GM12878 (cell line): ENCODE results near the gene CYTH2. TPM values are rescaled to one million over a fixed set of nuclear protein-coding genes. Genes with fewer than 3 reads are reported as not detected.

Experiments
- ATAC-seq: fragments of 200-7000 bp; cut with Tn5 transposase; 3 replicates; pipeline ENCODE4 v1.9.1; 2020; ENCODE audit warnings: mild to moderate bottlenecking, moderate library complexity
- BruUV-seq: library from RNA; stranded (reverse); fragments of 400-500 nt; replicated peaks from 2 replicates; lab custom pipeline; 2021; lab: Mats Ljungman, UMichigan
- CTCF ChIA-PET: fragments of 300-600 bp; sonication (Branson Sonifier 250); formaldehyde crosslinking; extraction: SDS; loops from one replicate; lab custom pipeline; 2021; ENCODE audit warnings: inconsistent platforms; lab: Yijun Ruan, JAX
- POLR2A ChIA-PET: fragments of 350-600 bp; formaldehyde crosslinking; extraction: SDS; loops from one replicate; lab custom pipeline; 2021; ENCODE audit warnings: inconsistent platforms; lab: Charles Lee
- RAD21 ChIA-PET: fragments of 300-600 bp; sonication (Branson Sonifier 250); formaldehyde crosslinking; loops from one replicate; lab custom pipeline; 2023; ENCODE audit warnings: antibody characterized with exemption; ENCODE audit not compliant: unreplicated experiment; lab: Charles Lee
- SMC1A ChIA-PET: fragments of 300-600 bp; sonication (Branson Sonifier 250); formaldehyde crosslinking; loops from one replicate; lab custom pipeline; 2023; ENCODE audit not compliant: unreplicated experiment, uncharacterized antibody; lab: Charles Lee
- DNase-seq: peaks from one replicate; pipeline ENCODE4 v3.0.0-alpha.2; 2011; ENCODE audit warnings: low read depth, low spot score
- FAIRE-seq: peaks from 3 replicates; lab custom pipeline; 2011; peaks lifted over from hg19 to GRCh38; lab: Jason Lieb, UNC
- H2AFZ ChIP-seq: 2 replicates; pipeline ENCODE4 v1.6.0; 2011; ENCODE audit warnings: low read depth, low read length, control low read depth; ENCODE audit not compliant: control insufficient read depth
- H3K27ac ChIP-seq: 2 replicates; pipeline ENCODE4 v1.5.1; 2011; ENCODE audit warnings: control low read depth; ENCODE audit not compliant: control insufficient read depth, insufficient read depth
- H3K27me3 ChIP-seq, 2 experiments: replicated peaks in 1 of 2; 2 replicates each; pipeline versions ENCODE4 v1.6.0 to v1.6.1; 2011; ENCODE audit warnings: low read length in 1 of 2; ENCODE audit not compliant: control insufficient read depth in 2 of 2, insufficient read depth in 2 of 2
- H3K36me3 ChIP-seq, 2 experiments: 2 replicates each; pipeline ENCODE4 v1.5.1; 2011; ENCODE audit warnings: low read length in 1 of 2; ENCODE audit not compliant: control insufficient read depth in 2 of 2, insufficient read depth in 2 of 2
- H3K4me1 ChIP-seq: 2 replicates; pipeline ENCODE4 v1.6.1; 2011; ENCODE audit warnings: mild to moderate bottlenecking, low read length, moderate library complexity, mixed read lengths; ENCODE audit not compliant: control insufficient read depth, insufficient read depth
- H3K4me2 ChIP-seq: 2 replicates; pipeline ENCODE4 v1.6.0; 2011; ENCODE audit warnings: control low read depth; ENCODE audit not compliant: control insufficient read depth, insufficient read depth
- H3K4me3 ChIP-seq: fragments of 200-600 bp; sonication (generic); 2 replicates; pipeline ENCODE4 v1.5.1; 2016
- H3K79me2 ChIP-seq: 2 replicates; pipeline ENCODE4 v1.6.0; 2011; ENCODE audit warnings: low read length; ENCODE audit not compliant: control insufficient read depth, insufficient read depth
- H3K9ac ChIP-seq: 2 replicates; pipeline ENCODE4 v1.8.0; 2011; ENCODE audit warnings: low read length, control low read depth, mixed read lengths; ENCODE audit not compliant: control insufficient read depth, insufficient read depth
- H3K9me3 ChIP-seq: replicated peaks from 3 replicates; pipeline ENCODE4 v1.5.1; 2011; ENCODE audit warnings: mild to moderate bottlenecking, low read length; ENCODE audit not compliant: control insufficient read depth, insufficient read depth
- H4K20me1 ChIP-seq: 2 replicates; pipeline ENCODE4 v1.6.0; 2011; ENCODE audit not compliant: control insufficient read depth, insufficient read depth
- BCL3 ChIP-seq: IDR thresholded peaks from 2 replicates; pipeline ENCODE4 v1.6.1; 2011; ENCODE audit warnings: borderline replicate concordance, low read depth, mild to moderate bottlenecking, moderate library complexity, low read length; ENCODE audit not compliant: insufficient read depth, poor library complexity, severe bottlenecking
- BHLHE40 ChIP-seq, 2 experiments: fragments of 450-650 bp in 1 of 2; IDR thresholded peaks; 2 replicates each; pipeline ENCODE4 v1.6.1; 2011 to 2017; ENCODE audit warnings: low read depth in 2 of 2, borderline replicate concordance in 1 of 2, improper control_type of control experiment in 1 of 2, low read length in 1 of 2, mild to moderate bottlenecking in 1 of 2
- CBX3 ChIP-seq: fragments of 200-600 bp; sonication (generic); IDR thresholded peaks from 2 replicates; pipeline ENCODE4 v1.6.1; 2016; ENCODE audit warnings: low read depth, borderline replicate concordance
- E2F4 ChIP-seq: IDR thresholded peaks from 2 replicates; pipeline ENCODE4 v1.6.1; 2012; ENCODE audit warnings: low read depth, low read length, improper control_type of control experiment
- EGR1 ChIP-seq, 2 experiments: IDR thresholded peaks; 1 replicate in 1 of 2; 2 replicates in 1 of 2; pipeline ENCODE4 v1.6.1; 2011 to 2012; ENCODE audit warnings: low read depth in 2 of 2, low read length in 2 of 2, borderline replicate concordance in 1 of 2, mild to moderate bottlenecking in 1 of 2, moderate library complexity in 1 of 2
- SMC3 ChIP-seq: IDR thresholded peaks from 2 replicates; pipeline ENCODE4 v1.6.1; 2011; ENCODE audit warnings: low read length, improper control_type of control experiment, borderline replicate concordance
- WGBS: methylation state at CpG from one replicate; pipeline ENCODE4 v1.1.6; 2016; ENCODE audit warnings: low lambda C conversion rate; ENCODE audit not compliant: insufficient replicate concordance, insufficient coverage; ENCODE audit errors: missing lambda C conversion rate; 5-methylcytosine and 5-hydroxymethylcytosine counted together
- in situ Hi-C: fragments of 300-500 bp; cut with MboI; formaldehyde crosslinking; loops from 9 replicates; pipeline ENCODE4 v1.14.3; 2018; ENCODE audit warnings: mixed read lengths
- intact Hi-C: fragments of 100-400 bp; cut with micrococcal nuclease; formaldehyde crosslinking; loops from one replicate; pipeline ENCODE4 v1.14.2; 2022; ENCODE audit not compliant: unreplicated experiment
- polyA plus RNA-seq, 11 experiments: library from polyadenylated mRNA; depleted of rRNA in 4 of 11; unstranded in 6 of 11; stranded (reverse) in 5 of 11; fragments of >200 nt; fragmentation: Nextera tagmentation in 4 of 11; fragmentation: Illumina TruSeq in 1 of 11; extraction: Ambion mirVana in 4 of 11; extraction: Trizol in 1 of 11; gene quantifications; 1 replicate in 1 of 11; 2 replicates in 10 of 11; pipeline versions ENCODE4 v1.2.1 to v1.2.3, GENCODE V29; 2011 to 2016; ENCODE audit warnings: inconsistent platforms in 2 of 11, missing spikeins in 2 of 11, low read depth in 1 of 11
- total RNA-seq, 4 experiments: library from RNA; depleted of rRNA in 3 of 4; stranded (reverse); fragments of >200 nt in 3 of 4; fragmentation: Illumina TruSeq in 1 of 4; extraction: Trizol in 1 of 4; gene quantifications; 2 replicates each; pipeline versions ENCODE4 v1.2.1 to v1.2.3, GENCODE V29; 2013 to 2021

The CYTH2 gene
- total and polyA plus RNA-seq, 10 of the 15 experiments (the other 5 are each of a cell fraction or from before 2014, with no cell fraction given), result 1.3 to 31.9 (median 22.2) TPM

GRCh38 chr19:48478339-48479256 is 9.4 kb downstream of the CYTH2 start:
- Histone ChIP-seq H3K9ac (no peak overlapping the region), H3K27ac (no peak overlapping the region), H3K79me2 (no peaks in the 10 kb centered on the region), H3K4me1 (no peaks in the 10 kb centered on the region), H3K36me3 (peaks cover 3 to 4% of the 10 kb centered on the region in 2 experiments; a peak in 3 of 4 replicates), H4K20me1 (no peaks in the 10 kb centered on the region), H3K4me3 (no peak overlapping the region), H3K27me3 (no peaks in the 10 kb centered on the region), H2AFZ (no peak overlapping the region), H3K9me3 (no peaks in the 10 kb centered on the region), H3K4me2 (no peak overlapping the region)
- intact Hi-C loops, result no loop called here
- ChIA-PET SMC1A (no interaction called here), CTCF (interaction anchor here (1.9 kb wide), 1 partner anchor 11 kb away, joined by 6 read pairs; no protein-coding TSS in a partner anchor), POLR2A (no interaction called here), RAD21 (no interaction called here)
- 90% methylated on average over 17 of the region's 29 CpGs for WGBS
- ATAC-seq (no peak), DNase-seq (no peak), FAIRE-seq (no peak)
- no TSS peak for BruUV-seq
- TF ChIP-seq CBX3, result no peak
- no peak for TF ChIP-seq BCL3
- TF ChIP-seq BHLHE40 (IDR thresholded peaks at IDR 0.05; ENCODE audit: borderline replicate concordance in 1 of 2, low read depth in 2 of 2, low read length in 1 of 2), result no peak
- TF ChIP-seq EGR1 (IDR thresholded peaks at IDR 0.05; ENCODE audit: borderline replicate concordance in 1 of 2, low read depth in 2 of 2, low read length in 2 of 2), result no peak
- TF ChIP-seq SMC3, result no peak
- no peak for TF ChIP-seq E2F4
- in situ Hi-C loops, result no loop called here
